ENCODE results near the gene KPNA6.
A peak's percentile ranks its signal among the peaks of the same experiment; 100 is the strongest.

Gene KPNA6

GRCh38 chr1:32181563-32181962 lies 73.7 kb downstream of the KPNA6 start:
- Histone ChIP-seq H3K27me3 (ENCODE audit: insufficient read depth, low read length, poor library complexity) (no peaks in the 10 kb centered on the region), H3K18ac (ENCODE audit: low read length) (no peak overlapping the region), H3K23ac (ENCODE audit: low read length) (no peak overlapping the region), H3K4ac (ENCODE audit: low read depth, low read length) (no peak overlapping the region), H3K36me3 (ENCODE audit: control insufficient read depth, insufficient read depth, low read length) (peaks cover 10% of the 10 kb centered on the region), H2BK5ac (ENCODE audit: low read length) (no peak overlapping the region), H2BK120ac (ENCODE audit: low read depth, low read length) (no peak overlapping the region), H3K4me3 (ENCODE audit: low read length) (no peak overlapping the region), H3K9ac (ENCODE audit: low read length) (peak overlapping the region; percentile 88), H3K79me2 (ENCODE audit: control insufficient read depth, insufficient read depth, low read length) (peaks cover 34% of the 10 kb centered on the region), H4K8ac (ENCODE audit: low read depth, low read length) (no peak overlapping the region), H3K4me2 (ENCODE audit: low read length) (peak overlapping the region; percentile 6), H4K5ac (ENCODE audit: low read length) (no peak overlapping the region), H2AK5ac (ENCODE audit: low read length) (no peak overlapping the region), H3K27ac (ENCODE audit: low read depth, low read length) (no peak overlapping the region), H2BK15ac (replicated peaks; ENCODE audit: low read depth) (no peak overlapping the region), H3K79me1 (ENCODE audit: low read length) (peaks cover 23% of the 10 kb centered on the region), H3K4me1 (ENCODE audit: control insufficient read depth, low read depth, low read length) (peaks cover 9% of the 10 kb centered on the region), H3K56ac (ENCODE audit: low read length) (peak overlapping the region; percentile 74)
- WGBS (ENCODE audit: extremely low coverage, insufficient coverage, low lambda C conversion rate), result no CpG with 5 or more reads among the region's 5 CpGs
- DNase-seq, result no peak

DNA sequence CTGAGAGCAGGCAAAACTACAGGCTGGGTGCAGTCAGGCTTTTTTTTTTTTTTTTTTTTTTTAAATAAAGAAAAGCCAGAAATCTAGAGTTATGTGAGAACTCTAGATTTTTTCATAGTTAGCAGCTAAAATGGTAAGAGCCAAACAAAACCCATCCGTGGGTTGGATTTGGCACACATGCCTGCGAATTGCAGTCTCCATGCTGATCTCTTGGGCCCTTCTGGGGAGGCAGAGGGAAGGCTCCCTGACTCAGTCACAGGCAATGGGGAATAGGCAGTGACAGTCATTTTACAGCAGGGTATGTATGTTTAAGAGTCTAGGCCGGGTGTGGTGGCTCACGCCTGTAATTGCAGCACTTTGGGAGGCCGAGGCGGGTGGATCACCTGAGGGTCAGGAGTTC lies 74.2 kb downstream of the KPNA6 start:
- no peak overlapping the region for H3K27ac ChIP-seq (ENCODE audit: low read depth, low read length)
- H2BK5ac ChIP-seq (ENCODE audit: low read length), result no peak overlapping the region
- H4K5ac ChIP-seq (ENCODE audit: low read length), result no peak overlapping the region
- no peak overlapping the region for H3K4me2 ChIP-seq (ENCODE audit: low read length)
- H3K27me3 ChIP-seq (ENCODE audit: insufficient read depth, low read length, poor library complexity), result no peaks in the 10 kb centered on the region
- no peak overlapping the region for H2BK120ac ChIP-seq (ENCODE audit: low read depth, low read length)
- H3K4me3 ChIP-seq (ENCODE audit: low read length), result no peak overlapping the region
- no peak overlapping the region for H3K9ac ChIP-seq (ENCODE audit: low read length)
- H2AK5ac ChIP-seq (ENCODE audit: low read length), result no peak overlapping the region
- H3K4me1 ChIP-seq (ENCODE audit: control insufficient read depth, low read depth, low read length), result peaks cover 9% of the 10 kb centered on the region
- H3K56ac ChIP-seq (ENCODE audit: low read length), result no peak overlapping the region
- H3K18ac ChIP-seq (ENCODE audit: low read length), result no peak overlapping the region
- H3K79me1 ChIP-seq (ENCODE audit: low read length), result peaks cover 24% of the 10 kb centered on the region
- no peak overlapping the region for H4K8ac ChIP-seq (ENCODE audit: low read depth, low read length)
- no peak overlapping the region for H2BK15ac ChIP-seq (replicated peaks; ENCODE audit: low read depth)
- no CpG with 5 or more reads among the region's 6 CpGs for WGBS (ENCODE audit: extremely low coverage, insufficient coverage, low lambda C conversion rate)
- H3K79me2 ChIP-seq (ENCODE audit: control insufficient read depth, insufficient read depth, low read length), result peaks cover 37% of the 10 kb centered on the region
- H3K4ac ChIP-seq (ENCODE audit: low read depth, low read length), result no peak overlapping the region
- DNase-seq, result no peak
- H3K23ac ChIP-seq (ENCODE audit: low read length), result no peak overlapping the region
- peaks cover 12% of the 10 kb centered on the region for H3K36me3 ChIP-seq (ENCODE audit: control insufficient read depth, insufficient read depth, low read length)

- no peak overlapping the region for H2BK120ac ChIP-seq (ENCODE audit: low read depth, low read length)
- no peak overlapping the region for H3K27ac ChIP-seq (ENCODE audit: low read depth, low read length)
- no peak for DNase-seq
- no peak overlapping the region for H2AK5ac ChIP-seq (ENCODE audit: low read length)
- peaks cover 31% of the 10 kb centered on the region for H3K79me1 ChIP-seq (ENCODE audit: low read length)
- H2BK5ac ChIP-seq (ENCODE audit: low read length), result no peak overlapping the region
- no peak overlapping the region for H3K4me3 ChIP-seq (ENCODE audit: low read length)
- H3K79me2 ChIP-seq (ENCODE audit: control insufficient read depth, insufficient read depth, low read length), result peaks cover 37% of the 10 kb centered on the region
- H3K4me2 ChIP-seq (ENCODE audit: low read length), result no peak overlapping the region
- H3K18ac ChIP-seq (ENCODE audit: low read length), result no peak overlapping the region
- H3K36me3 ChIP-seq (ENCODE audit: control insufficient read depth, insufficient read depth, low read length), result peaks cover 22% of the 10 kb centered on the region
- no peak overlapping the region for H4K5ac ChIP-seq (ENCODE audit: low read length)
- H2BK15ac ChIP-seq (replicated peaks; ENCODE audit: low read depth), result no peak overlapping the region
- H4K8ac ChIP-seq (ENCODE audit: low read depth, low read length), result no peak overlapping the region
- no peak overlapping the region for H3K4ac ChIP-seq (ENCODE audit: low read depth, low read length)
- no peak overlapping the region for H3K23ac ChIP-seq (ENCODE audit: low read length)
- H3K27me3 ChIP-seq (ENCODE audit: insufficient read depth, low read length, poor library complexity), result no peaks in the 10 kb centered on the region
- H3K56ac ChIP-seq (ENCODE audit: low read length), result no peak overlapping the region
- H3K4me1 ChIP-seq (ENCODE audit: control insufficient read depth, low read depth, low read length), result peaks cover 7% of the 10 kb centered on the region
- no peak overlapping the region for H3K9ac ChIP-seq (ENCODE audit: low read length)
These were observed 76.8 kb downstream of the KPNA6 start for GRCh38 chr1:32184650-32185049.

DNA sequence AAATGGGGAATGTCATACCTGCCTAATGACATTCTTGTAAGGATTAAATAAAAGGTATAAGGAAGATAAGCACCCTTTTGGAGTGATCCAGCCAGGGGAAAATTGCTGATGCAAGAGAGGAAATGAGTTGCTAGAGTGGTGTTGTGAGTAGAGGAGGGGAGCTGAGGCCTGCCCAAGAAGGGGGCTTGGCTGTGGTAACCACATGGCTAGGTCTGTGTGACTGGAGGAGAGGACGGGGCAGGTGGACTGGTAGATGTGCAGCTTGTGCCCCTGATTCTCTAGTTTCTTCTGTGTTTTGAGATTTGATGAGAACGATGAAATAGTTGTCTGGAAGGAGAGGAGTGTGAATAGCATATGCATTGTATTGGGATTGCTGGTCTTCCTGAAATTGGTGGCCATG lies 78.2 kb downstream of the KPNA6 start:
- no peak overlapping the region for H4K8ac ChIP-seq (ENCODE audit: low read depth, low read length)
- H3K4ac ChIP-seq (ENCODE audit: low read depth, low read length), result no peak overlapping the region
- H3K79me1 ChIP-seq (ENCODE audit: low read length), result peaks cover 25% of the 10 kb centered on the region
- H2BK15ac ChIP-seq (replicated peaks; ENCODE audit: low read depth), result no peak overlapping the region
- peak overlapping the region; percentile 31 for H3K9ac ChIP-seq (ENCODE audit: low read length)
- H3K4me2 ChIP-seq (ENCODE audit: low read length), result no peak overlapping the region
- H4K5ac ChIP-seq (ENCODE audit: low read length), result no peak overlapping the region
- no peak overlapping the region for H3K23ac ChIP-seq (ENCODE audit: low read length)
- WGBS (ENCODE audit: extremely low coverage, insufficient coverage, low lambda C conversion rate), result 100% methylated on average over 1 of the region's 2 CpGs
- H3K27ac ChIP-seq (ENCODE audit: low read depth, low read length), result no peak overlapping the region
- H3K27me3 ChIP-seq (ENCODE audit: insufficient read depth, low read length, poor library complexity), result no peaks in the 10 kb centered on the region
- H3K4me3 ChIP-seq (ENCODE audit: low read length), result no peak overlapping the region
- peak; percentile 64 for DNase-seq
- peaks cover 33% of the 10 kb centered on the region for H3K36me3 ChIP-seq (ENCODE audit: control insufficient read depth, insufficient read depth, low read length)
- no peak overlapping the region for H2BK120ac ChIP-seq (ENCODE audit: low read depth, low read length)
- H3K4me1 ChIP-seq (ENCODE audit: control insufficient read depth, low read depth, low read length), result peaks cover 4% of the 10 kb centered on the region
- H2BK5ac ChIP-seq (ENCODE audit: low read length), result no peak overlapping the region
- H2AK5ac ChIP-seq (ENCODE audit: low read length), result no peak overlapping the region
- peaks cover 28% of the 10 kb centered on the region for H3K79me2 ChIP-seq (ENCODE audit: control insufficient read depth, insufficient read depth, low read length)
- H3K18ac ChIP-seq (ENCODE audit: low read length), result no peak overlapping the region
- no peak overlapping the region for H3K56ac ChIP-seq (ENCODE audit: low read length)

DNA sequence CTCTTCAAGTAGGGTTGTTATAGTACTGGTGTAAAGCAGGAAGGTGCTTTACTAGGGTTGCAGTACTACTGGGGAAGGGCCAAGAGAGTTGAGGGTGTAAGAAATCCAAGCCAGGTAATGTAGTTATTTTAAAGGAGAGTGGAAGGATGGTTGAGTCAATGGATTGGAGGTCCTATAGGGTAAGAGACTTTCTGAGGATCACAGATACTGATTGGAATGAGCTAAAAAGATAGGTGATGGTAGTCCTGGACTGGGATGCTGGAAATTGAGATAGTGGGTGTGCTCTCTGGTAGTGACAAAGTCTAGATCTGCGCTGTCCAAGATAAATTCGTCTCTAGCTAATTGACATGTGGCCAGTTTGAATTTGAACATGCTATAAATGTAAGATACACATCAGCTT lies 78.6 kb downstream of the KPNA6 start:
- Histone ChIP-seq H3K56ac (ENCODE audit: low read length) (no peak overlapping the region), H3K27me3 (ENCODE audit: insufficient read depth, low read length, poor library complexity) (no peaks in the 10 kb centered on the region), H4K5ac (ENCODE audit: low read length) (no peak overlapping the region), H2BK120ac (ENCODE audit: low read depth, low read length) (no peak overlapping the region), H3K23ac (ENCODE audit: low read length) (no peak overlapping the region), H3K4ac (ENCODE audit: low read depth, low read length) (no peak overlapping the region), H2BK15ac (replicated peaks; ENCODE audit: low read depth) (no peak overlapping the region), H3K4me2 (ENCODE audit: low read length) (no peak overlapping the region), H3K18ac (ENCODE audit: low read length) (no peak overlapping the region), H3K79me2 (ENCODE audit: control insufficient read depth, insufficient read depth, low read length) (peaks cover 24% of the 10 kb centered on the region), H3K4me3 (ENCODE audit: low read length) (no peak overlapping the region), H2BK5ac (ENCODE audit: low read length) (peak overlapping the region; percentile 22), H3K36me3 (ENCODE audit: control insufficient read depth, insufficient read depth, low read length) (peaks cover 35% of the 10 kb centered on the region), H3K27ac (ENCODE audit: low read depth, low read length) (no peak overlapping the region), H3K79me1 (ENCODE audit: low read length) (peaks cover 21% of the 10 kb centered on the region), H3K4me1 (ENCODE audit: control insufficient read depth, low read depth, low read length) (no peaks in the 10 kb centered on the region), H2AK5ac (ENCODE audit: low read length) (no peak overlapping the region), H3K9ac (ENCODE audit: low read length) (peak overlapping the region; percentile 31), H4K8ac (ENCODE audit: low read depth, low read length) (no peak overlapping the region)
- DNase-seq, result no peak
- no CpG with 5 or more reads among the region's 2 CpGs for WGBS (ENCODE audit: extremely low coverage, insufficient coverage, low lambda C conversion rate)

DNA sequence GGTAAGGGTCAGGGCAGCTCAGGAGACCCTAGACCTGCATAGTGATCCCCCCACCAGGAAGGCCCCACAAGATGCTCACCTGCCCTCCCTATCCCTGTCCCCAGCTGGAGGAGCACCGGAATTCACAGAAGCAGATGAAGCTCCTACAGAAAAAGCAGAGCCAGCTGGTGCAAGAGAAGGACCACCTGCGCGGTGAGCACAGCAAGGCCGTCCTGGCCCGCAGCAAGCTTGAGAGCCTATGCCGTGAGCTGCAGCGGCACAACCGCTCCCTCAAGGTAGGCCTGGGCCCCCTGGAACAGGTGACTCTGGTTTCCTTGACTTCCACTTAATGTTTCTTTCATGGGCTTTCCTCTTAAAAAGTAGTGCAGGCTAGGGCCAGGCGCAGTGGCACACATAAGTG lies 80.0 kb downstream of the KPNA6 start:
- H2BK120ac ChIP-seq (ENCODE audit: low read depth, low read length), result no peak overlapping the region
- H3K4me3 ChIP-seq (ENCODE audit: low read length), result no peak overlapping the region
- no peak overlapping the region for H4K8ac ChIP-seq (ENCODE audit: low read depth, low read length)
- no CpG with 5 or more reads among the region's 9 CpGs for WGBS (ENCODE audit: extremely low coverage, insufficient coverage, low lambda C conversion rate)
- peaks cover 17% of the 10 kb centered on the region for H3K79me2 ChIP-seq (ENCODE audit: control insufficient read depth, insufficient read depth, low read length)
- H3K79me1 ChIP-seq (ENCODE audit: low read length), result peaks cover 16% of the 10 kb centered on the region
- H3K9ac ChIP-seq (ENCODE audit: low read length), result no peak overlapping the region
- no peak overlapping the region for H3K4ac ChIP-seq (ENCODE audit: low read depth, low read length)
- no peak overlapping the region for H3K4me2 ChIP-seq (ENCODE audit: low read length)
- no peak overlapping the region for H2BK5ac ChIP-seq (ENCODE audit: low read length)
- H3K56ac ChIP-seq (ENCODE audit: low read length), result no peak overlapping the region
- no peak overlapping the region for H3K27ac ChIP-seq (ENCODE audit: low read depth, low read length)
- no peak overlapping the region for H4K5ac ChIP-seq (ENCODE audit: low read length)
- no peak overlapping the region for H3K18ac ChIP-seq (ENCODE audit: low read length)
- H2BK15ac ChIP-seq (replicated peaks; ENCODE audit: low read depth), result no peak overlapping the region
- no peaks in the 10 kb centered on the region for H3K27me3 ChIP-seq (ENCODE audit: insufficient read depth, low read length, poor library complexity)
- H3K4me1 ChIP-seq (ENCODE audit: control insufficient read depth, low read depth, low read length), result no peaks in the 10 kb centered on the region
- no peak overlapping the region for H2AK5ac ChIP-seq (ENCODE audit: low read length)
- DNase-seq, result no peak
- peaks cover 43% of the 10 kb centered on the region for H3K36me3 ChIP-seq (ENCODE audit: control insufficient read depth, insufficient read depth, low read length)
- H3K23ac ChIP-seq (ENCODE audit: low read length), result no peak overlapping the region
